H1 (cell line): ENCODE measurements around the gene EIF4A3. TPM values are rescaled to one million over a fixed set of nuclear protein-coding genes. Genes with fewer than 3 reads are reported as not detected.

ENCODE experiments used
- CTCF ChIA-PET: fragments of 300-600 bp; sonication (Branson Sonifier 250); formaldehyde crosslinking; loops from one replicate; lab custom pipeline; 2021; ENCODE audit not compliant: partially characterized antibody; lab: Charles Lee
- POLR2A ChIA-PET: fragments of 300-600 bp; sonication (Branson Sonifier 250); formaldehyde crosslinking; loops from one replicate; lab custom pipeline; 2021; ENCODE audit warnings: inconsistent platforms; ENCODE audit not compliant: partially characterized antibody; lab: Charles Lee
- DNase-seq, 2 experiments: peaks; one replicate each; pipeline versions ENCODE4 v3.0.0 to v3.0.0-alpha.2; 2010 to 2022; ENCODE audit warnings: low spot score in 2 of 2, low read depth in 1 of 2, mixed read lengths in 1 of 2
- FAIRE-seq: peaks from 2 replicates; lab custom pipeline; 2011; peaks lifted over from hg19 to GRCh38; lab: Jason Lieb, UNC
- H2AFZ ChIP-seq: 2 replicates; pipeline ENCODE4 v1.8.1; 2012; ENCODE audit warnings: low read length, inconsistent platforms
- H2AK5ac ChIP-seq: 2 replicates; pipeline ENCODE4 v1.6.1; 2013; ENCODE audit warnings: low read depth, low read length
- H2BK120ac ChIP-seq: replicated peaks from 2 replicates; pipeline ENCODE3; 2013; ENCODE audit warnings: low read depth, low read length, inconsistent platforms
- H2BK12ac ChIP-seq: 2 replicates; pipeline ENCODE4 v1.6.1; 2013; ENCODE audit warnings: low read depth, low read length
- H2BK15ac ChIP-seq: 2 replicates; pipeline ENCODE4 v1.6.1; 2013; ENCODE audit warnings: low read length
- H2BK20ac ChIP-seq: 2 replicates; pipeline ENCODE4 v1.6.1; 2013; ENCODE audit warnings: low read length
- H2BK5ac ChIP-seq: 2 replicates; pipeline ENCODE4 v1.6.1; 2013; ENCODE audit warnings: low read depth, low read length
- H3K14ac ChIP-seq: 2 replicates; pipeline ENCODE4 v1.6.1; 2013; ENCODE audit warnings: inconsistent platforms; ENCODE audit not compliant: insufficient read length
- H3K18ac ChIP-seq: 2 replicates; pipeline ENCODE4 v1.6.1; 2013; ENCODE audit warnings: low read length; ENCODE audit errors: extremely low read depth
- H3K23ac ChIP-seq: 2 replicates; pipeline ENCODE4 v1.6.1; 2013; ENCODE audit warnings: inconsistent platforms; ENCODE audit not compliant: insufficient read length
- H3K23me2 ChIP-seq: 2 replicates; pipeline ENCODE4 v1.6.1; 2013; ENCODE audit warnings: low read depth, low read length
- H3K27ac ChIP-seq: 2 replicates; pipeline ENCODE4 v1.6.1; 2011; ENCODE audit warnings: low read depth, low read length, inconsistent platforms
- H3K27me3 ChIP-seq, 4 experiments: replicated peaks in 1 of 4; 1 replicate in 1 of 4; 2 replicates in 3 of 4; pipeline versions ENCODE4 v1.6.1 to v1.8.1; 2011 to 2013; ENCODE audit warnings: low read length in 3 of 4, mild to moderate bottlenecking in 3 of 4, inconsistent platforms in 2 of 4, mixed read lengths in 2 of 4, moderate library complexity in 1 of 4; ENCODE audit not compliant: control insufficient read depth in 3 of 4, insufficient read depth in 3 of 4; ENCODE audit errors: extremely low read depth in 1 of 4
- H3K36me3 ChIP-seq, 4 experiments: 2 replicates each; pipeline versions ENCODE4 v1.6.1 to v1.8.1; 2011 to 2013; ENCODE audit warnings: mild to moderate bottlenecking in 4 of 4, low read length in 3 of 4, moderate library complexity in 2 of 4, control low read depth in 1 of 4, inconsistent platforms in 1 of 4; ENCODE audit not compliant: insufficient read depth in 4 of 4, control insufficient read depth in 2 of 4
- H3K4ac ChIP-seq: replicated peaks from 2 replicates; pipeline ENCODE3; 2013; ENCODE audit warnings: low read length, low read depth, mixed read lengths, inconsistent platforms; ENCODE audit not compliant: insufficient read length
- H3K4me1 ChIP-seq, 4 experiments: replicated peaks in 1 of 4; 1 replicate in 1 of 4; 2 replicates in 3 of 4; pipeline versions ENCODE4 v1.6.1 to v1.8.1; 2011 to 2013; ENCODE audit warnings: low read length in 3 of 4, inconsistent platforms in 2 of 4, mixed read lengths in 1 of 4; ENCODE audit not compliant: insufficient read depth in 4 of 4, control insufficient read depth in 3 of 4
- H3K4me2 ChIP-seq, 2 experiments: 2 replicates each; pipeline versions ENCODE4 v1.6.1 to v1.8.1; 2011 to 2013; ENCODE audit warnings: low read depth in 2 of 2, low read length in 2 of 2, control low read depth in 1 of 2, inconsistent platforms in 1 of 2, mild to moderate bottlenecking in 1 of 2; ENCODE audit not compliant: insufficient read depth in 1 of 2
- H3K4me3 ChIP-seq, 4 experiments: fragments of 200-600, 300-600 bp in 1 of 4; sonication (generic), shearing (Covaris generic), sonication (Bioruptor Twin) in 1 of 4; 2 replicates each; pipeline versions ENCODE4 v1.5.1 to v1.8.1; 2011 to 2016; ENCODE audit warnings: low read length in 4 of 4, low read depth in 3 of 4, control low read depth in 2 of 4, inconsistent platforms in 2 of 4, mild to moderate bottlenecking in 2 of 4, mixed read lengths in 1 of 4, moderate library complexity in 1 of 4; ENCODE audit not compliant: insufficient read depth in 2 of 4; ENCODE audit errors: extremely low read depth in 1 of 4
- H3K56ac ChIP-seq: replicated peaks from 2 replicates; pipeline ENCODE3; 2013; ENCODE audit warnings: low read depth, mild to moderate bottlenecking, mixed read lengths, low read length, inconsistent platforms; ENCODE audit not compliant: insufficient read length
- H3K79me1 ChIP-seq: 2 replicates; pipeline ENCODE4 v1.6.1; 2013; ENCODE audit warnings: low read depth, low read length, control low read depth
- H3K79me2 ChIP-seq, 2 experiments: 2 replicates each; pipeline versions ENCODE4 v1.6.1 to v1.8.1; 2012 to 2013; ENCODE audit warnings: low read length in 2 of 2, mild to moderate bottlenecking in 2 of 2, inconsistent platforms in 1 of 2; ENCODE audit not compliant: insufficient read depth in 2 of 2, control insufficient read depth in 1 of 2
- H3K9ac ChIP-seq, 4 experiments: replicated peaks in 1 of 4; 1 replicate in 1 of 4; 2 replicates in 3 of 4; pipeline versions ENCODE4 v1.6.1 to v1.8.1; 2011 to 2013; ENCODE audit warnings: low read depth in 3 of 4, low read length in 3 of 4, control low read depth in 2 of 4, mild to moderate bottlenecking in 2 of 4, moderate library complexity in 2 of 4, inconsistent platforms in 1 of 4; ENCODE audit errors: extremely low read depth in 1 of 4
- H3K9me3 ChIP-seq, 2 experiments: 2 replicates each; pipeline versions ENCODE4 v1.6.1 to v1.8.1; 2012 to 2013; ENCODE audit warnings: mild to moderate bottlenecking in 2 of 2, moderate library complexity in 2 of 2, control low read depth in 1 of 2, inconsistent platforms in 1 of 2, low read depth in 1 of 2, low read length in 1 of 2, mixed read lengths in 1 of 2; ENCODE audit not compliant: insufficient read depth in 2 of 2
- H4K20me1 ChIP-seq, 2 experiments: replicated peaks in 1 of 2; 2 replicates each; pipeline versions ENCODE3 to v1.8.1; 2011 to 2013; ENCODE audit warnings: inconsistent platforms in 2 of 2, low read length in 2 of 2, mild to moderate bottlenecking in 1 of 2; ENCODE audit not compliant: insufficient read depth in 2 of 2, control insufficient read depth in 1 of 2
- H4K5ac ChIP-seq: 2 replicates; pipeline ENCODE4 v1.6.1; 2013; ENCODE audit warnings: low read length, low read depth, mixed read lengths, inconsistent platforms; ENCODE audit not compliant: insufficient read length
- H4K8ac ChIP-seq: 2 replicates; pipeline ENCODE4 v1.8.0; 2013; ENCODE audit warnings: mild to moderate bottlenecking, moderate library complexity, low read length, inconsistent platforms; ENCODE audit not compliant: insufficient read depth; ENCODE audit errors: extremely low read depth
- H4K91ac ChIP-seq: replicated peaks from 2 replicates; pipeline ENCODE3; 2013; ENCODE audit warnings: low read length, mixed read lengths, inconsistent platforms; ENCODE audit not compliant: insufficient read length
- ASH2L ChIP-seq: fragments of 200-600, 300-600 bp; sonication (generic); IDR thresholded peaks from one replicate; pipeline ENCODE4 v1.7.1; 2017; ENCODE audit warnings: low read length
- FOSL1 ChIP-seq: IDR thresholded peaks from 2 replicates; pipeline ENCODE4 v1.6.1; 2011; ENCODE audit warnings: mild to moderate bottlenecking, low read depth, low read length, moderate library complexity; ENCODE audit not compliant: insufficient read depth
- MAFK ChIP-seq: IDR thresholded peaks from 2 replicates; pipeline ENCODE4 v1.6.1; 2012; ENCODE audit warnings: low read depth, mild to moderate bottlenecking, improper control_type of control experiment, low read length
- PHF8 ChIP-seq: fragments of 200-600 bp; sonication (generic); conservative IDR thresholded peaks from 2 replicates; pipeline ENCODE4 v1.7.1; 2012; ENCODE audit warnings: low read depth, mild to moderate bottlenecking, inconsistent platforms, low read length, moderate library complexity
- SAP30 ChIP-seq: fragments of 300-600 bp; sonication (generic); IDR thresholded peaks from 2 replicates; pipeline ENCODE4 v1.7.1; 2012; ENCODE audit warnings: low read length, moderate library complexity, mild to moderate bottlenecking, inconsistent platforms; ENCODE audit not compliant: insufficient read depth, insufficient replicate concordance
- SP1 ChIP-seq: IDR thresholded peaks from 2 replicates; pipeline ENCODE4 v1.6.1; 2011; ENCODE audit warnings: low read depth, low read length
- TAF7 ChIP-seq: optimal IDR thresholded peaks from 2 replicates; pipeline ENCODE3; 2011; ENCODE audit warnings: low read depth, mild to moderate bottlenecking, inconsistent platforms, low read length, moderate library complexity, borderline replicate concordance
- ZNF274 ChIP-seq: IDR thresholded peaks from 2 replicates; pipeline ENCODE4 v1.7.0; 2012; ENCODE audit warnings: low read length, borderline replicate concordance; ENCODE audit errors: extremely low read depth
- WGBS, 2 experiments: shearing (Covaris generic) in 1 of 2; methylation state at CpG; one replicate each; pipeline versions ENCODE4 v1.1.6 to v1.1.7; 2013 to 2015; ENCODE audit warnings: low lambda C conversion rate in 2 of 2, mixed read lengths in 2 of 2, inconsistent platforms in 1 of 2, low coverage in 1 of 2, missing lambda C conversion rate in 1 of 2; ENCODE audit not compliant: insufficient replicate concordance in 2 of 2, insufficient coverage in 1 of 2, insufficient read length in 1 of 2; ENCODE audit errors: extremely low coverage in 1 of 2, missing lambda C conversion rate in 1 of 2; 5-methylcytosine and 5-hydroxymethylcytosine counted together
- polyA plus RNA-seq, 7 experiments: library from polyadenylated mRNA; depleted of rRNA in 3 of 7; stranded (reverse) in 5 of 7; unstranded in 2 of 7; fragments of >200 nt in 5 of 7; fragments of 200-250 nt in 2 of 7; gene quantifications; 1 replicate in 5 of 7; 2 replicates in 1 of 7; 4 replicates in 1 of 7; pipeline versions ENCODE4 v1.2.1 to v1.2.3, GENCODE V29; 2011 to 2013; ENCODE audit warnings: missing spikeins in 2 of 7, mixed read lengths in 2 of 7
- total RNA-seq: library from RNA; stranded (reverse); fragmentation: NEBNext Ultra II Directional; extraction: Animal tissue kit (Norgen Biotek cat#: 25700); gene quantifications from 2 replicates; pipeline ENCODE4 v1.2.1, GENCODE V29; 2021
- TF ChIP-seq, protein P1 (sequence below): IDR thresholded peaks from 2 replicates; pipeline ENCODE4 v1.6.1; 2012; ENCODE audit warnings: low read length, inconsistent platforms

Gene EIF4A3
- total and polyA plus RNA-seq, 2 of the 8 experiments (the other 6 are each of a cell fraction or from before 2014, with no cell fraction given): 142 to 146 TPM

GRCh38 chr17:80103449-80104085 is 43.4 kb downstream of the EIF4A3 start:
- FAIRE-seq (no peak), DNase-seq (no peak)
- Histone ChIP-seq H3K27me3 (peaks cover 0 to 9% (median 5%) of the 10 kb centered on the region in 4 experiments; a peak in 3 of 7 replicates), H2BK15ac (no peak overlapping the region), H3K23ac (no peak overlapping the region), H4K20me1 (no peaks in the 10 kb centered on the region), H2BK5ac (no peak overlapping the region), H2AFZ (no peak overlapping the region), H4K91ac (no peak overlapping the region), H3K14ac (no peak overlapping the region), H2BK20ac (no peak overlapping the region), H3K4me2 (no peak overlapping the region), H4K5ac (no peak overlapping the region), H3K56ac (no peak overlapping the region), H2AK5ac (no peak overlapping the region), H3K4me1 (peaks cover 0 to 7% (median 1%) of the 10 kb centered on the region in 4 experiments; a peak in 4 of 7 replicates), H2BK12ac (no peak overlapping the region), H3K18ac (no peak overlapping the region), H3K9me3 (no peaks in the 10 kb centered on the region), H3K9ac (no peak overlapping the region), H3K27ac (no peak overlapping the region), H3K36me3 (no peaks in the 10 kb centered on the region), H3K79me1 (no peaks in the 10 kb centered on the region; the same call in 1 of the 2 replicates), H4K8ac (no peak overlapping the region), H2BK120ac (no peak overlapping the region), H3K79me2 (no peaks in the 10 kb centered on the region), H3K4ac (no peak overlapping the region), H3K4me3 (no peak overlapping the region), H3K23me2 (peaks cover 8% of the 10 kb centered on the region; the same call in 1 of the 2 replicates)
- TF ChIP-seq ZNF274: no peak
- no peak for TF ChIP-seq MAFK
- TF ChIP-seq FOSL1: no peak
- no peak for TF ChIP-seq SAP30
- no peak for TF ChIP-seq SP1
- TF ChIP-seq, protein P1, sequence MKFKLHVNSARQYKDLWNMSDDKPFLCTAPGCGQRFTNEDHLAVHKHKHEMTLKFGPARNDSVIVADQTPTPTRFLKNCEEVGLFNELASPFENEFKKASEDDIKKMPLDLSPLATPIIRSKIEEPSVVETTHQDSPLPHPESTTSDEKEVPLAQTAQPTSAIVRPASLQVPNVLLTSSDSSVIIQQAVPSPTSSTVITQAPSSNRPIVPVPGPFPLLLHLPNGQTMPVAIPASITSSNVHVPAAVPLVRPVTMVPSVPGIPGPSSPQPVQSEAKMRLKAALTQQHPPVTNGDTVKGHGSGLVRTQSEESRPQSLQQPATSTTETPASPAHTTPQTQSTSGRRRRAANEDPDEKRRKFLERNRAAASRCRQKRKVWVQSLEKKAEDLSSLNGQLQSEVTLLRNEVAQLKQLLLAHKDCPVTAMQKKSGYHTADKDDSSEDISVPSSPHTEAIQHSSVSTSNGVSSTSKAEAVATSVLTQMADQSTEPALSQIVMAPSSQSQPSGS: no peak
- no peak for TF ChIP-seq ASH2L
- TF ChIP-seq PHF8: no peak
- TF ChIP-seq TAF7: no peak
- ChIA-PET CTCF (interaction anchor here (0.9 to 6.8 kb wide), 7 partner anchors 8 to 87 kb away, joined by 3 to 43 read pairs (median 3); no protein-coding TSS in a partner anchor), POLR2A (interaction anchor here (1.0 to 1.4 kb wide), 4 partner anchors 10 to 25 kb away, joined by 3 to 7 read pairs (median 6); no protein-coding TSS in a partner anchor)
- 92% methylated on average over 19 of the region's 19 CpGs; no CpG with 5 or more reads in 1 of the 2 experiments for WGBS, 2 experiments
